Left ventricle myocardium inferior (tissue), 1 donor: ENCODE results near the gene GREB1. TPM values are rescaled to one million over a fixed set of nuclear protein-coding genes. Genes with fewer than 3 reads are reported as not detected.

Experiments used
- DNase-seq: peaks from one replicate; pipeline ENCODE4 v3.0.0-alpha.2; 2020
- H3K27ac ChIP-seq: fragments of 200-600 bp; replicated peaks from 2 replicates; pipeline ENCODE4 v1.8.0; 2021
- H3K27me3 ChIP-seq: fragments of 200-600 bp; 2 replicates; pipeline ENCODE4 v1.8.0; 2021; ENCODE audit warnings: low read depth
- H3K36me3 ChIP-seq: fragments of 200-600 bp; 2 replicates; pipeline ENCODE4 v1.8.0; 2021
- H3K4me1 ChIP-seq: fragments of 200-600 bp; 2 replicates; pipeline ENCODE4 v1.8.0; 2021
- H3K4me3 ChIP-seq: fragments of 200-600 bp; 2 replicates; pipeline ENCODE4 v1.8.0; 2021; ENCODE audit warnings: mild to moderate bottlenecking, moderate library complexity
- H3K9me3 ChIP-seq: fragments of 200-600 bp; replicated peaks from 2 replicates; pipeline ENCODE4 v1.8.0; 2021
- intact Hi-C: fragments of 100-400 bp; cut with micrococcal nuclease; formaldehyde crosslinking; loops from one replicate; pipeline ENCODE4 v1.11.0; 2022
- total RNA-seq: library from RNA; stranded (reverse); fragmentation: NEBNext Ultra II Directional; extraction: Animal tissue kit (Norgen Biotek cat#: 25700); gene quantifications from one replicate; pipeline ENCODE4 v1.2.1, GENCODE V29; 2021
- TF ChIP-seq, protein P1 (sequence below): fragments of 200-600 bp; IDR thresholded peaks from 2 replicates; pipeline ENCODE4 v1.8.0; 2021; ENCODE audit warnings: antibody characterized with exemption, mild to moderate bottlenecking, borderline replicate concordance
- donor health status: DM: no; HTN: yes; CAD: no; lungs with severe emphysema.

Gene GREB1
- total RNA-seq, 1 donor from 2014 or later: 7.8 TPM

DNA sequence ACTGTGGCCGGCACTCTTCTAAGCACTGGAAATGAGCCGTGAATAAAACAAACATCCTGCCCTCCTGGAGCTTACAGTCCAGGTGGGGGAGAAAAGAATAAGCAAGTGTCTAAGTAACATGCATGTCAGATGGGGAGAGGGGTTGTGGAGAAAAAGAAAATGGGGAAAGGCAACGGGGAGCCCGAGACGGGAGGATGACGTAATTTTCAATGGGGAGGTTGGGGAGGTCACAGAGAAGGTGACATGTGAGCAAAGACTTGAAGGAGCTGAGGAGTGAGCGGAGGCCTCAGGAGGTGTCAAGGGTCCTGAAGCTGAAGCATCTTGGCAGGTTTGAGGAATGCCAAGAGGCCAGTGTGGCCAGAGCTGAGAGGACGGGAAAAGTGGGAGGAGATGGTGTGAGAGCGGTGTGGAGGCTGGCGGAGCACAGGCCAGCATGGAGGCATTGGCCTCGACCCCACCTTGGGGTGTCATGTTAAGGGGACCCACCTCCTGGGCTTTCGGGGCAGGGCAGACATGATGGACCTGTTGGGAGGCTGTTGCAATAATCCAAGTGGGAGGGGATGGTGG lies 151.1 kb downstream of the GREB1 start:
- H3K27ac ChIP-seq: no peak overlapping the region
- H3K9me3 ChIP-seq: no peaks in the 10 kb centered on the region
- TF ChIP-seq, protein P1, sequence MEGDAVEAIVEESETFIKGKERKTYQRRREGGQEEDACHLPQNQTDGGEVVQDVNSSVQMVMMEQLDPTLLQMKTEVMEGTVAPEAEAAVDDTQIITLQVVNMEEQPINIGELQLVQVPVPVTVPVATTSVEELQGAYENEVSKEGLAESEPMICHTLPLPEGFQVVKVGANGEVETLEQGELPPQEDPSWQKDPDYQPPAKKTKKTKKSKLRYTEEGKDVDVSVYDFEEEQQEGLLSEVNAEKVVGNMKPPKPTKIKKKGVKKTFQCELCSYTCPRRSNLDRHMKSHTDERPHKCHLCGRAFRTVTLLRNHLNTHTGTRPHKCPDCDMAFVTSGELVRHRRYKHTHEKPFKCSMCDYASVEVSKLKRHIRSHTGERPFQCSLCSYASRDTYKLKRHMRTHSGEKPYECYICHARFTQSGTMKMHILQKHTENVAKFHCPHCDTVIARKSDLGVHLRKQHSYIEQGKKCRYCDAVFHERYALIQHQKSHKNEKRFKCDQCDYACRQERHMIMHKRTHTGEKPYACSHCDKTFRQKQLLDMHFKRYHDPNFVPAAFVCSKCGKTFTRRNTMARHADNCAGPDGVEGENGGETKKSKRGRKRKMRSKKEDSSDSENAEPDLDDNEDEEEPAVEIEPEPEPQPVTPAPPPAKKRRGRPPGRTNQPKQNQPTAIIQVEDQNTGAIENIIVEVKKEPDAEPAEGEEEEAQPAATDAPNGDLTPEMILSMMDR: no peak
- no peak for DNase-seq
- no peaks in the 10 kb centered on the region for H3K36me3 ChIP-seq
- peaks cover 21% of the 10 kb centered on the region for H3K27me3 ChIP-seq
- H3K4me1 ChIP-seq: peaks cover 20% of the 10 kb centered on the region
- H3K4me3 ChIP-seq: no peak overlapping the region
- intact Hi-C loops: no loop called here

DNA sequence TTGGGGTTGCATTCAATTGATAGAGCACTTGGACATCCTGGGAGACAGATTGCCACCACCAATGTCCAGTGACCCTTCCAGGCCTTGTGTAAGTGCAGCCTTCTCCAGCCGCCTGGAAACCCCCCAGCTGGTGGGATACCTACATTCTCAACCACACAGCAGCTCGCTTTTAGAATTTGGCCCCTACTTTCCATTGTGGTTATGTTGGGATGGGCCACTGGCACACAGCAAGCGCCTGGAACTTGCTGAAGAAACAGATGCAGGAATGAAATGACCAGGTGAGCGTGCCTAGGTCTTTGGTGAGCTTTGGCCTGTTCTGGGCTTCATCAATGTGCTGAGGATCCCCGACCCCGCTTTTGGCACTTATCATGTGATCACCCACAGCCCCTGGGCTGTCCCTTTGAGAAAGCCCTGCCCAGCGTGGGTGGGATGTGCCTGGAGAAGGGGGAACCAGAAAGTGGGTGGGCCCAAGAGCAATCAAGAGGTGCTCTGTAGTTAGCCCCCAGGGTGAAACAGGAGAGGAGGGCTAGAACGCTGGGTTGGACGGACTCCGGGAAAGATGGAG lies 152.1 kb downstream of the GREB1 start:
- intact Hi-C loops: no loop called here
- peaks cover 21% of the 10 kb centered on the region for H3K27me3 ChIP-seq
- no peaks in the 10 kb centered on the region for H3K9me3 ChIP-seq
- no peak overlapping the region for H3K4me3 ChIP-seq
- no peaks in the 10 kb centered on the region for H3K36me3 ChIP-seq
- no peak overlapping the region for H3K27ac ChIP-seq
- DNase-seq: no peak
- TF ChIP-seq, protein P1: no peak
- H3K4me1 ChIP-seq: peaks cover 20% of the 10 kb centered on the region

DNA sequence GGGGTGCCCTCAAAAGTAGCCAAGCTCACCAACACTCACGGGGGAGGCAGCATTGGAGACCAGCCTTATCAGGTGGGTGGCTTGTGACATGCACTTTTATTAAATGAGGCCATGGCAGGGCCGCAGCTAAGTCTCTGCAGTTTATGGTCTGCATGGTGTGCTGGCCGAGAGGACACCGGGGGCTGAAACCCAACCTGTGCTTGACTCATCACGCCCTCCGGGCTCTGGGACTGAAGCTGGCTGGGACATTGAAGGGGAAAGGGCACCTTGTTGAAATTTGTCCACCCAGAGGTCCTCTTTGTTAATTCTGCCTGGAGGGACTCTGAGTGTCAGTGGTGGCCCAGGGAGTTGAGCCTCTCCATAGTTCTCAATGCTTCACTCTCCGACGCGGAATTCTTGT lies 153.9 kb downstream of the GREB1 start:
- Histone ChIP-seq H3K27ac (peak overlapping the region; percentile 74), H3K4me3 (peak overlapping the region; percentile 51), H3K36me3 (no peaks in the 10 kb centered on the region), H3K4me1 (peaks cover 20% of the 10 kb centered on the region), H3K9me3 (no peaks in the 10 kb centered on the region), H3K27me3 (peaks cover 21% of the 10 kb centered on the region)
- DNase-seq: no peak
- intact Hi-C loops: no loop called here
- TF ChIP-seq, protein P1: no peak

DNA sequence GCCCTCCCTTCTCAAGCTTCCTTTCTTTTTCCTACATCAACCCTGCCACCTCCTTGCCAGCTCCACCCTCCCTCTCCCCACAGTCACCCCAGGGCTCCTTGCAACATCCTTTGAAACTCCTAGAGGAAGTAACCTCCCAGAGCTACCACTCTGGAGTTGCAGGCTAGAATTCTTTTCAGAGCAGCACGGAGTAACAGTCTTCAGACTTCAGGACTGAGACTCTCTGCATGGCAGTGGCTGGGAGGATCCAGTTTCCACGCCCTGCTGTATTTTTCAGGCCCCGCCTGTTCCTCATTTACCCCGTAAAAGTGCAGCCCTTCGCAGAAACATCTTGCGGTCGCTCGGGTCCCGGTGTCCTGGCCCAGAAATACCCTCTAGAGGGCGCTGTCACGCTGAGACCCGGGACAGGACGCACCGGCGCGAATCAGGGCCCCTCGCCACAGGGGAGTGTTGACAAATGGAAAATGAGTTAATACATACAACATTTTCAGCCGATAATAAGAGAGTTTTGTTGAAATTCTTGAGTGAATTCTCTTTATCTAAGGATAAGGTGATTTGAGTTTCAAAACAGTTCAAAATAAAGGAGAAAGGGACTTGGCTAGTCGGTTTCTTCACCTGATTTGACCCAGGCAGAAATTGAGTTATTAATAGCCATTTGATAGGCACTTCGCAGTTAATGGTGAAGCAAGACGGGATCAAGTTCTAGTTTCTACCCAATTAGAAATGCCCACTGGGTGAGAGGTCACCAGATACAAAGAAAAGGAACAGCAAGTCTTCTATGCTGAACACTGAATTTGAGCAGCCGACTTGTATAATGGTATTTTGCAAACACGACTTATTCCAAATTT lies 154.6 kb downstream of the GREB1 start:
- DNase-seq: peak; percentile 77
- Histone ChIP-seq H3K9me3 (no peaks in the 10 kb centered on the region), H3K36me3 (no peaks in the 10 kb centered on the region), H3K27me3 (peaks cover 21% of the 10 kb centered on the region), H3K27ac (peak overlapping the region; percentile 74), H3K4me1 (peaks cover 27% of the 10 kb centered on the region), H3K4me3 (peak overlapping the region; percentile 51)
- intact Hi-C loops: no loop called here
- TF ChIP-seq, protein P1: peak; percentile 87

DNA sequence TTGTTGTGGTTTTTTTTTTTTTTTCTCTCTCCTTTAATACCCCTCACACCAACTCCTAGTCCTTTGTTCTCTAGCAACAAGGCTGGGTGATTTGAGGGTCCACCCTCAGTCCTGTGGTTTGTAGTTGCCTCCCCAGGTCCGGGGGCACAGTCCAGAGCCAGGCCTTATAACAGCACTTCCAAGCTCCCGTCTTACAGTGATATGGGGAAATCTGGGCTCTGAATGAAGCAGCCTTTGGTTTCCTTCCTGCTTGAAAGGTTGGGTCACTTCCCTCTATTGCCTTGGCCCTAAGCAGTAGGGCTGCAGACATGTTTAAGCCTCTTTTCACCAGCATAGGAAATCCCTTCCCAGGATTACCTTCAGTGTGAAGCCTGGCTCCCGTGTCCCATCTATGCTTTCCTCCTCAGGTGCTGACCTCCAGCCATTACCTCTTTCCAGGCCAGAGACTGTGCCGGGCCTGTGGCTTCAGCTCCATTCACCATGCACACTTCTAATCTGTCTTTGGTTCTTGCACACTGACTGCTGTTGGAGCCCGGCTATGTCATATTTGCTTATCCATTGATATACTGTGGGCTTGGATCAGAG lies 157.3 kb downstream of the GREB1 start:
- Histone ChIP-seq H3K27me3 (no peaks in the 10 kb centered on the region), H3K9me3 (no peaks in the 10 kb centered on the region), H3K27ac (no peak overlapping the region), H3K36me3 (no peaks in the 10 kb centered on the region), H3K4me1 (peaks cover 27% of the 10 kb centered on the region), H3K4me3 (no peak overlapping the region)
- intact Hi-C loops: loop anchor here (5.0 to 10.0 kb wide), 2 partner anchors 54 to 86 kb away; partner anchors contain the start of gene LPIN1
- TF ChIP-seq, protein P1: no peak
- DNase-seq: no peak
